Liver (tissue), 3 donors: ENCODE measurements around the gene PRAMEF2.

Source experiments
- CTCF ChIP-seq: fragments of 150-350 bp; IDR thresholded peaks from 2 replicates; pipeline ENCODE4 v1.5.1; 2017; ENCODE audit warnings: improper control_type of control experiment, low read depth, low read length; ENCODE audit not compliant: missing input control
- MAX ChIP-seq: IDR thresholded peaks from 2 replicates; pipeline ENCODE4 v1.6.1; 2016; ENCODE audit warnings: antibody characterized with exemption
- RAD21 ChIP-seq, 2 donors: IDR thresholded peaks; 2 replicates each; pipeline ENCODE4 v1.6.1; 2016; ENCODE audit warnings: antibody characterized with exemption in 2 of 2, mild to moderate bottlenecking in 2 of 2
- TAF1 ChIP-seq: conservative IDR thresholded peaks from 2 replicates; pipeline ENCODE4 v1.6.1; 2016; ENCODE audit warnings: antibody characterized with exemption, mild to moderate bottlenecking
- YY1 ChIP-seq: IDR thresholded peaks from 2 replicates; pipeline ENCODE4 v1.6.1; 2016; ENCODE audit warnings: antibody characterized with exemption, mild to moderate bottlenecking
- donor health status: healthy.
- donor health status: healthy.

DNA sequence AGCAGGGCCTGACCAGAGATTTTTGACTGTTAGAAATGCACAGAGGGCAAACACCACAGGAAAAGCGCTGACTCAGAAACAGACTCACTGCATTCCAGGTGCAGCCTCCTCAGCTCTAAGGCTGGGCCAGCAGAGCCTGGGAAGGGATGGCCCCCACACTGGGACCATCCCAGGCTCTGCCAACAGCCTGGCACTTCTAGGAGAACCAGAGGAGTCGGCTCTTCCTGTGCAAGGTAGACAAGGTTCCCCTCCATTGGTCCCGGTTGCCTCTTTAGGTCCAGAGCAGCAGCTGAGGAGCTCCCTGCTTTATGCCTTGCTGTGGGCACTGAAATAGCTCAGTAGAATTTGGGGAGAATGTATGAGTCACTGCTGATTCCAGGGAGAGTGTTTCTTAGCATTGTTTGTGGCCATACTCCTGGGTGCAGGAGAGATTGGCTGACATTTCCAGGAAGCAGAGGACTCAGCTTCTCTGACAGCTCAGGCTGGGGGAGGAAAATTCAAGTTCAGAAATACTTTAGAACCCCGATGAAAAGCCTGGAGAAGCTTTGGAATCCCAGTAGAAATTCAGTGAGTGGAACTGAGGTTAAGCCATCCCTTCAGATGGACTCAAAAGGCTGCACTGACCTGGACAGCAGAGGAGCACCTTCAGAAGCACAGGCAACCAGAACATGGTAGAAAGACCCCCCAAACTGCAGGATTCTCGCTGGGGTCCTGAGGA lies 46.0 kb upstream of the PRAMEF2 start:
- no peak for TF ChIP-seq RAD21 (IDR thresholded peaks at IDR 0.05)
- no peak for TF ChIP-seq CTCF
- TF ChIP-seq MAX: no peak
- no peak for TF ChIP-seq TAF1
- TF ChIP-seq YY1: no peak
